SK-N-SH treated with all-trans-retinoic acid at 6 μM for 48 hours (cell line): ENCODE data around the gene AQP3.

Experiments used
- ATAC-seq: fragments of 200-7000 bp; cut with Tn5 transposase; 3 replicates; pipeline ENCODE4 v1.9.1; 2020; ENCODE audit warnings: mild to moderate bottlenecking, moderate library complexity
- ARNTL ChIP-seq: fragments of 450-650 bp; formaldehyde crosslinking; IDR thresholded peaks from 2 replicates; pipeline ENCODE4 v1.5.0; 2020; ENCODE audit warnings: low read depth, mild to moderate bottlenecking, moderate library complexity, borderline replicate concordance
- BACH2 ChIP-seq: fragments of 250-450 bp; sonication (Bioruptor Pico); IDR thresholded peaks from 2 replicates; pipeline ENCODE4 v1.9.0; 2021; ENCODE audit warnings: mild to moderate bottlenecking, borderline replicate concordance
- CREB5 ChIP-seq: fragments of 250-450 bp; sonication (Bioruptor Pico); IDR thresholded peaks from 2 replicates; pipeline ENCODE4 v1.5.1; 2020; ENCODE audit warnings: low read depth, mild to moderate bottlenecking, moderate library complexity
- CSDC2 ChIP-seq: fragments of 250-450 bp; sonication (Bioruptor Pico); IDR thresholded peaks from 2 replicates; pipeline ENCODE4 v1.5.0; 2020; ENCODE audit warnings: mild to moderate bottlenecking, moderate library complexity
- CSRNP3 ChIP-seq: fragments of 250-450 bp; sonication (Bioruptor Pico); IDR thresholded peaks from 2 replicates; pipeline ENCODE4 v1.5.1; 2021; ENCODE audit warnings: mild to moderate bottlenecking, moderate library complexity
- ESRRG ChIP-seq: fragments of 250-450 bp; sonication (Bioruptor Pico); IDR thresholded peaks from 2 replicates; pipeline ENCODE4 v1.6.1; 2021; ENCODE audit warnings: mild to moderate bottlenecking
- GLIS3 ChIP-seq: fragments of 250-450 bp; sonication (Bioruptor Pico); IDR thresholded peaks from 2 replicates; pipeline ENCODE4 v1.5.0; 2020; ENCODE audit warnings: mild to moderate bottlenecking, moderate library complexity
- ISL1 ChIP-seq: fragments of 250-450 bp; sonication (Bioruptor Pico); IDR thresholded peaks from 2 replicates; pipeline ENCODE4 v2.1.2; 2022; ENCODE audit warnings: mild to moderate bottlenecking, moderate library complexity
- OSR1 ChIP-seq: fragments of 250-450 bp; sonication (Bioruptor Pico); IDR thresholded peaks from 2 replicates; pipeline ENCODE4 v1.8.0; 2022; ENCODE audit warnings: moderate library complexity, mild to moderate bottlenecking, inconsistent platforms
- PATZ1 ChIP-seq: fragments of 250-450 bp; sonication (Bioruptor Pico); IDR thresholded peaks from 2 replicates; pipeline ENCODE4 v1.8.0; 2020; ENCODE audit warnings: mild to moderate bottlenecking, moderate library complexity, borderline replicate concordance
- POU6F1 ChIP-seq: fragments of 250-450 bp; sonication (Bioruptor Pico); IDR thresholded peaks from 2 replicates; pipeline ENCODE4 v1.8.0; 2021; ENCODE audit warnings: low read depth, mild to moderate bottlenecking, moderate library complexity, borderline replicate concordance
- PPARA ChIP-seq: fragments of 250-450 bp; sonication (Bioruptor Pico); IDR thresholded peaks from 2 replicates; pipeline ENCODE4 v1.5.0; 2020; ENCODE audit warnings: mild to moderate bottlenecking, borderline replicate concordance
- RARB ChIP-seq: fragments of 250-450 bp; sonication (Bioruptor Pico); IDR thresholded peaks from 2 replicates; pipeline ENCODE4 v1.8.0; 2021; ENCODE audit warnings: mild to moderate bottlenecking, moderate library complexity
- SNAI2 ChIP-seq: fragments of 250-450 bp; sonication (Bioruptor Pico); IDR thresholded peaks from 2 replicates; pipeline ENCODE4 v1.5.0; 2020; ENCODE audit warnings: mild to moderate bottlenecking, moderate library complexity
- TOX ChIP-seq: fragments of 250-450 bp; sonication (Bioruptor Pico); IDR thresholded peaks from 2 replicates; pipeline ENCODE4 v1.8.0; 2021; ENCODE audit warnings: mild to moderate bottlenecking, moderate library complexity, borderline replicate concordance
- TSHZ2 ChIP-seq: fragments of 250-450 bp; sonication (Bioruptor Pico); IDR thresholded peaks from 2 replicates; pipeline ENCODE4 v1.5.0; 2020; ENCODE audit warnings: mild to moderate bottlenecking, moderate library complexity
- ZC3H10 ChIP-seq: fragments of 250-450 bp; sonication (Bioruptor Pico); IDR thresholded peaks from 2 replicates; pipeline ENCODE4 v1.5.1; 2021; ENCODE audit warnings: mild to moderate bottlenecking, moderate library complexity
- ZFP3 ChIP-seq: fragments of 250-450 bp; sonication (Bioruptor Pico); IDR thresholded peaks from 2 replicates; pipeline ENCODE4 v1.5.0; 2020; ENCODE audit warnings: mild to moderate bottlenecking, moderate library complexity
- ZFP30 ChIP-seq: fragments of 450-650 bp; formaldehyde crosslinking; IDR thresholded peaks from 2 replicates; pipeline ENCODE4 v1.5.0; 2022; ENCODE audit warnings: mild to moderate bottlenecking, moderate library complexity
- ZNF565 ChIP-seq: fragments of 450-650 bp; formaldehyde crosslinking; conservative IDR thresholded peaks from 2 replicates; pipeline ENCODE4 v1.5.0; 2020; ENCODE audit warnings: low read depth, mild to moderate bottlenecking, moderate library complexity
- ZNF70 ChIP-seq: fragments of 450-650 bp; formaldehyde crosslinking; IDR thresholded peaks from 2 replicates; pipeline ENCODE4 v1.5.0; 2020; ENCODE audit warnings: mild to moderate bottlenecking, moderate library complexity
- ZNF8 ChIP-seq: fragments of 450-650 bp; formaldehyde crosslinking; IDR thresholded peaks from 2 replicates; pipeline ENCODE4 v1.5.0; 2020; ENCODE audit warnings: mild to moderate bottlenecking, moderate library complexity

Gene AQP3

GRCh38 chr9:33433871-33434270 is 13.5 kb downstream of the AQP3 start:
- TF ChIP-seq ZNF8 (CRISPR knock-in tag), result no peak
- TF ChIP-seq ZNF70 (CRISPR knock-in tag), result no peak
- no peak for TF ChIP-seq GLIS3 (CRISPR knock-in tag)
- TF ChIP-seq OSR1 (CRISPR knock-in tag), result no peak
- TF ChIP-seq SNAI2 (CRISPR knock-in tag), result no peak
- TF ChIP-seq TOX (CRISPR knock-in tag), result no peak
- TF ChIP-seq ZNF565 (CRISPR knock-in tag), result no peak
- TF ChIP-seq ARNTL, result no peak
- TF ChIP-seq PPARA (CRISPR knock-in tag), result no peak
- no peak for TF ChIP-seq ZFP30 (CRISPR knock-in tag)
- no peak for TF ChIP-seq CREB5 (CRISPR knock-in tag)
- no peak for TF ChIP-seq CSDC2 (CRISPR knock-in tag)
- no peak for TF ChIP-seq ISL1 (CRISPR knock-in tag)
- no peak for TF ChIP-seq RARB (CRISPR knock-in tag)
- no peak for TF ChIP-seq ESRRG (CRISPR knock-in tag)
- TF ChIP-seq TSHZ2 (CRISPR knock-in tag), result no peak
- TF ChIP-seq CSRNP3 (CRISPR knock-in tag), result no peak
- no peak for TF ChIP-seq POU6F1 (CRISPR knock-in tag)
- ATAC-seq, result no peak

GRCh38 chr9:33431420-33431819 is 16.0 kb downstream of the AQP3 start:
- no peak for TF ChIP-seq CREB5 (CRISPR knock-in tag)
- no peak for TF ChIP-seq PPARA (CRISPR knock-in tag)
- no peak for TF ChIP-seq ZC3H10
- TF ChIP-seq ZNF70 (CRISPR knock-in tag), result no peak
- TF ChIP-seq ESRRG (CRISPR knock-in tag), result no peak
- no peak for TF ChIP-seq TOX (CRISPR knock-in tag)
- no peak for TF ChIP-seq OSR1 (CRISPR knock-in tag)
- no peak for TF ChIP-seq BACH2 (CRISPR knock-in tag)
- TF ChIP-seq ZFP3 (CRISPR knock-in tag), result no peak
- TF ChIP-seq ZNF8 (CRISPR knock-in tag), result no peak
- no peak for TF ChIP-seq ZNF565 (CRISPR knock-in tag)
- no peak for TF ChIP-seq SNAI2 (CRISPR knock-in tag)
- TF ChIP-seq PATZ1 (CRISPR knock-in tag), result no peak
- TF ChIP-seq RARB (CRISPR knock-in tag), result no peak
- no peak for TF ChIP-seq CSDC2 (CRISPR knock-in tag)
- no peak for TF ChIP-seq POU6F1 (CRISPR knock-in tag)
- no peak for TF ChIP-seq ARNTL
- TF ChIP-seq CSRNP3 (CRISPR knock-in tag), result no peak
- no peak for TF ChIP-seq ZFP30 (CRISPR knock-in tag)
- no peak for ATAC-seq
